22Rv1 (cell line): ENCODE measurements around the gene GRIK4.

Experiments used
- H3K27ac ChIP-seq: fragments of 450-650 bp; 2 replicates; pipeline ENCODE4 v1.5.1; 2017
- ZFX ChIP-seq: fragments of 450-650 bp; IDR thresholded peaks from 2 replicates; pipeline ENCODE4 v1.6.1; 2017; ENCODE audit warnings: antibody characterized with exemption, borderline replicate concordance
- TF ChIP-seq, protein P1 (sequence below): fragments of 450-650 bp; IDR thresholded peaks from 2 replicates; pipeline ENCODE4 v1.5.1; 2017; ENCODE audit warnings: mild to moderate bottlenecking

The GRIK4 gene

GRCh38 chr11:120634706-120635105 is 123.2 kb downstream of the GRIK4 start:
- H3K27ac ChIP-seq: no peak overlapping the region
- TF ChIP-seq, protein P1, sequence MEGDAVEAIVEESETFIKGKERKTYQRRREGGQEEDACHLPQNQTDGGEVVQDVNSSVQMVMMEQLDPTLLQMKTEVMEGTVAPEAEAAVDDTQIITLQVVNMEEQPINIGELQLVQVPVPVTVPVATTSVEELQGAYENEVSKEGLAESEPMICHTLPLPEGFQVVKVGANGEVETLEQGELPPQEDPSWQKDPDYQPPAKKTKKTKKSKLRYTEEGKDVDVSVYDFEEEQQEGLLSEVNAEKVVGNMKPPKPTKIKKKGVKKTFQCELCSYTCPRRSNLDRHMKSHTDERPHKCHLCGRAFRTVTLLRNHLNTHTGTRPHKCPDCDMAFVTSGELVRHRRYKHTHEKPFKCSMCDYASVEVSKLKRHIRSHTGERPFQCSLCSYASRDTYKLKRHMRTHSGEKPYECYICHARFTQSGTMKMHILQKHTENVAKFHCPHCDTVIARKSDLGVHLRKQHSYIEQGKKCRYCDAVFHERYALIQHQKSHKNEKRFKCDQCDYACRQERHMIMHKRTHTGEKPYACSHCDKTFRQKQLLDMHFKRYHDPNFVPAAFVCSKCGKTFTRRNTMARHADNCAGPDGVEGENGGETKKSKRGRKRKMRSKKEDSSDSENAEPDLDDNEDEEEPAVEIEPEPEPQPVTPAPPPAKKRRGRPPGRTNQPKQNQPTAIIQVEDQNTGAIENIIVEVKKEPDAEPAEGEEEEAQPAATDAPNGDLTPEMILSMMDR: no peak
- no peak for TF ChIP-seq ZFX

- TF ChIP-seq ZFX: no peak
- TF ChIP-seq, protein P1: no peak
- no peak overlapping the region for H3K27ac ChIP-seq
These were observed 123.7 kb downstream of the GRIK4 start for GRCh38 chr11:120635136-120635810.

DNA sequence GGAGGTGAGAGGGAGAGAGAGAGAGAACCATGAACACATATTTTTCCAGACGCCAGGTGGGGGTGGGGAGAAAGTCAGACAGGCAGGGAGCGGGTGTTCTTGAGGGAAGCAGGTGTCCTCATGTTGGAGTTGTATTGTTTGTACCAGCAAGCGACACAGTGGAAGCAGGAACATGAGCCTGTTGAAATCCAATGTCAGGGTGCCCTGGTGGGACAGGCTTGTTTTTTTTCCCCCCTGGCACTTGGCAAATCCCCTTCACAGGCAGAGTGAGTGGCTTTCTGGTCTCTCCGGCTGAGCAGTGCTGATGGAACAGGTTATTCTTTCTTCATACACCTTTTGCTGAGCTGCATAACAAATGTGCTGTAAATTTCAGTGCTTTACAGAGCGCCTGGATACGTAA is 125.6 kb downstream of the GRIK4 start:
- TF ChIP-seq, protein P1: no peak
- TF ChIP-seq ZFX: no peak
- no peak overlapping the region for H3K27ac ChIP-seq

DNA sequence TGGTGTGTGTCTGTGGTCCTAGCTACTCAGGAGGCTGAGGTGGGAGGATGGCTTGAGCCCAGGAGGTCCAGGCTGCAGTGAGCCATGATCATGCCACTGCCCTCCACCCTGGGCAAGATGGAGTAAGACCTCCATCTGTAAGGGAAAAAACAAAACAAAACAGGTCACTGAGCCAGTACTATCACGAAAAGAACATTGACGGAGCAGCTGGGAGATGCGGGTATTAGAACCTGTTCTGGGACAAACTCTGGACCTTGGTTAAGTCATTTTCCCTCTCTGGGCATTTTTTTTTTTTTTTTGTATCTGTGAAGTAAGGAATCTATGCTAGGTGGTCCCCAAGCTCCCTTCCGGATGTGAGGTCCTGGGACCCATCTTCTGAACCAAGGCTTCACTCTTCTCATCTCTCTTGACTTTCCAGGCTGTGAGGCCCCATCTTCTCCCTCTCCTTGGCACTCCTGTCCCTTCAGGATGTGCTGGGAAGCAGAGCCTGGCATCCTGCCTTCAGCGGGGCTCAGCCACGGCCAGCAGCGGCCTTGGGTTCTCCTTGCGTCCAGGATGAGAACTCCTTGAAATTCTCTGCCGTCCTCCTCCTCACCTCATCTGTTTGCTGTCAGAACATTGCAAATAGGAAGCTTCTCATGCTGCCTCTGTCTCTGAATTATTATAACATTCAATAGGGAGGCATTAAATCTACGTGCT is 130.8 kb downstream of the GRIK4 start:
- H3K27ac ChIP-seq: no peak overlapping the region
- no peak for TF ChIP-seq ZFX
- TF ChIP-seq, protein P1: no peak

DNA sequence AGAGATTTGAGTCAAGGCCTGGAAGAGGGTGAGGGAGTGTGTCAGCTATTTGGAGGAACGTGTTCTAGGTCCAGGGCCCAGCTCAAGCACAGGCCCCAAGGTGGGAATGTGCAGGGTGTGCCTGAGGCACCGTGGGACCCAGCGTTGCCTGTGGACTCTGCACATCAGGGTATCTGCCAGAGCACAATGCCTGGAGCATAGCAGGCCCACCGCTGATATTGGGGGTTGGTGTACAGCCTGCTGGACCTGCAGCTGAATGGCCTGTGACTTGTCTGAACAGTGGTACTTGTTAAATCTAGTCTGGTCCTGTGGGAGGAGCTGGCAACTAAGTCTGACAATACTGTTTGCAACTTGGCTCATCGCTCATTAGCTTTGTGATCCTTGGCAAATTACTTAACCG is 131.7 kb downstream of the GRIK4 start:
- no peak overlapping the region for H3K27ac ChIP-seq
- TF ChIP-seq, protein P1: no peak
- no peak for TF ChIP-seq ZFX

GRCh38 chr11:120645639-120646038 is 134.1 kb downstream of the GRIK4 start:
- no peak overlapping the region for H3K27ac ChIP-seq
- TF ChIP-seq ZFX: no peak
- TF ChIP-seq, protein P1: no peak

DNA sequence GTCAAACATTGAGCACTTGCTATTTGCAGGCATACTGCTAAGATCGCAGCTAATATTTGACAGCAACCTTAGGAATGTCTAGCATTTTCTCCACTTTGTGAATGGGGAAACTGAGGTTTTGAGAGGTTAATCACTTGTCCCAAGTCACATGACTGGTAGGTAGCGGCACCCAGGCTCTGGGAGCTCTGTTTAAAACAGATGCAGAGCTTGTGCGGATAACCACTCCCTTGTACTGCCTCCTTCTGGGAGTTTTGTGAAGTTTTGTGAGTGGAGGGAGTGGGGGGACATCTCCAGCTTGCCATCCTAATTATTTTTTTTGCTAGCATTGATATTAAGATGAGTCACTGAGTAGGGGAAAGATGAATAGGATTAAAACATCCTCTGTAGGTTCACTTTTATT is 134.7 kb downstream of the GRIK4 start:
- TF ChIP-seq, protein P1: no peak
- TF ChIP-seq ZFX: no peak
- no peak overlapping the region for H3K27ac ChIP-seq
